Ascending aorta (tissue), 2 donors: ENCODE measurements around the gene KDM6A. TPM values are rescaled to one million over a fixed set of nuclear protein-coding genes. Genes with fewer than 3 reads are reported as not detected.

Experiments used
- DNase-seq, 2 donors: peaks; one replicate each; pipeline ENCODE4 v3.0.0-alpha.2; 2019; ENCODE audit warnings: low spot score in 2 of 2
- H3K27ac ChIP-seq, 2 donors: fragments of 200-600 bp; sonication (generic); one replicate each; pipeline ENCODE4 v1.5.1; 2016 to 2017; ENCODE audit warnings: mild to moderate bottlenecking in 1 of 2
- H3K27me3 ChIP-seq: fragments of 200-600 bp; sonication (generic); one replicate; pipeline ENCODE4 v1.5.1; 2017
- H3K36me3 ChIP-seq, 2 donors: fragments of 200-600 bp; sonication (generic); one replicate each; pipeline ENCODE4 v1.5.1; 2016
- H3K4me1 ChIP-seq, 2 donors: fragments of 200-600 bp; sonication (generic); one replicate each; pipeline ENCODE4 v1.5.1; 2016 to 2017; ENCODE audit warnings: mild to moderate bottlenecking in 1 of 2
- H3K4me3 ChIP-seq, 2 donors: fragments of 200-600 bp; sonication (generic); one replicate each; pipeline ENCODE4 v1.5.1; 2016 to 2017; ENCODE audit warnings: mild to moderate bottlenecking in 1 of 2
- H3K9me3 ChIP-seq, 2 donors: fragments of 200-600 bp; sonication (generic); one replicate each; pipeline ENCODE4 v1.5.1; 2016
- CTCF ChIP-seq, 3 experiments: fragments of 200-600 bp in 2 of 3; fragments of 450-650 bp in 1 of 3; sonication (generic) in 2 of 3; IDR thresholded peaks; one replicate each; pipeline ENCODE4 v1.5.1; 2016 to 2019; ENCODE audit warnings: antibody characterized with exemption in 3 of 3, mild to moderate bottlenecking in 1 of 3, moderate library complexity in 1 of 3
- intact Hi-C: fragments of 100-400 bp; cut with DNase I; formaldehyde crosslinking; loops from one replicate; pipeline ENCODE4 v1.15.1; 2023
- total RNA-seq: library from RNA; depleted of rRNA; stranded (reverse); fragments of >200 nt; gene quantifications from one replicate; pipeline ENCODE4 v1.1.0, GENCODE V29; 2016

KDM6A gene
- total RNA-seq, 1 donor from 2014 or later = 16.3 TPM

- Histone ChIP-seq H3K27ac (no peak overlapping the region), H3K27me3 (no peaks in the 10 kb centered on the region), H3K4me1 (no peaks in the 10 kb centered on the region), H3K4me3 (no peak overlapping the region), H3K36me3 (peaks cover 2 to 4% of the 10 kb centered on the region in 2 donors), H3K9me3 (no peaks in the 10 kb centered on the region)
- intact Hi-C loops = no loop called here
- TF ChIP-seq CTCF (IDR thresholded peaks at IDR 0.05) = no peak
- no peak for DNase-seq
Measured at GRCh38 chrX:44958480-44958879, 85.5 kb downstream of the KDM6A start.

- Histone ChIP-seq H3K27ac (no peak overlapping the region), H3K36me3 (peaks cover 4 to 6% of the 10 kb centered on the region in 2 donors), H3K9me3 (no peaks in the 10 kb centered on the region), H3K4me1 (peaks cover 0 to 1% of the 10 kb centered on the region in 2 donors), H3K4me3 (no peak overlapping the region), H3K27me3 (no peaks in the 10 kb centered on the region)
- TF ChIP-seq CTCF (IDR thresholded peaks at IDR 0.05) = no peak
- DNase-seq = no peak
- intact Hi-C loops = no loop called here
Measured at GRCh38 chrX:44961817-44962607, 89.0 kb downstream of the KDM6A start.

GRCh38 chrX:44962944-44963343 lies 90.0 kb downstream of the KDM6A start:
- Histone ChIP-seq H3K4me1 (peaks cover 0 to 5% of the 10 kb centered on the region in 2 donors), H3K27ac (no peak overlapping the region), H3K27me3 (no peaks in the 10 kb centered on the region), H3K36me3 (peaks cover 4 to 6% of the 10 kb centered on the region in 2 donors), H3K4me3 (no peak overlapping the region), H3K9me3 (no peaks in the 10 kb centered on the region)
- intact Hi-C loops = no loop called here
- no peak for DNase-seq
- no peak for TF ChIP-seq CTCF (IDR thresholded peaks at IDR 0.05)

DNA sequence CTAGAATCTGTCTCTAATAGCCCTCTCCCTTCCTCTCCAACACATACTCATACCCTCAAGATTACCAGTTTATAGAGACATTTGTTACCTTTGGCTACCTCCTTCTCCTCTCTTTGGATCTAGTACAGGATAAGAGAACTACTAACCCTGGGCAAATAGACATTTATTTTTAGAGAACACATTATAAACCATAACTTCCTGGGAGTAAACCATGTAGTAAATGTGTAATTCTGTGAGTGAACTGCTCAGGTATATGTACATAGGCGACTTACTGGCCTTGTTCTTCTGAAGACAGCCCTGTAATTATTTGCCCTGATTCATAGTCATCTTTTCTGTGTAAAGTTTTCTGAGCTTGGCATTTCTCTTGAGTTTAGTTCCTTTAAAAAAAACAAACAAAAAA lies 94.2 kb downstream of the KDM6A start:
- no peak for DNase-seq
- TF ChIP-seq CTCF (IDR thresholded peaks at IDR 0.05) = no peak
- H3K4me1 ChIP-seq = peaks cover 0 to 9% of the 10 kb centered on the region in 2 donors
- no peak overlapping the region for H3K27ac ChIP-seq
- H3K4me3 ChIP-seq = no peak overlapping the region
- H3K27me3 ChIP-seq = no peaks in the 10 kb centered on the region
- intact Hi-C loops = no loop called here
- H3K9me3 ChIP-seq = no peaks in the 10 kb centered on the region
- H3K36me3 ChIP-seq = peaks cover 4 to 6% of the 10 kb centered on the region in 2 donors

GRCh38 chrX:44970709-44971108 lies 97.7 kb downstream of the KDM6A start:
- no peak for TF ChIP-seq CTCF (IDR thresholded peaks at IDR 0.05)
- Histone ChIP-seq H3K9me3 (peaks cover 0 to 20% of the 10 kb centered on the region in 2 donors), H3K4me3 (no peak overlapping the region), H3K36me3 (peaks cover 0 to 5% of the 10 kb centered on the region in 2 donors), H3K27ac (no peak overlapping the region), H3K27me3 (no peaks in the 10 kb centered on the region), H3K4me1 (peaks cover 0 to 9% of the 10 kb centered on the region in 2 donors)
- intact Hi-C loops = no loop called here
- DNase-seq = no peak
